Activated CD8-positive, alpha-beta T cell treated with anti-CD3 and anti-CD28 coated beads, Interleukin-2, amount 10 ng/mL, durations not matched to agents 7 days and 5 days (primary cell): ENCODE results near the gene MSI2. TPM values are rescaled to one million over a fixed set of nuclear protein-coding genes. Genes with fewer than 3 reads are reported as not detected.

ENCODE experiments used
- ATAC-seq: fragments of 150-1000 bp; cut with Tn5 transposase; one replicate; pipeline ENCODE4 v1.10.0; 2021; ENCODE audit warnings: moderate library complexity
- CTCF ChIA-PET: fragments of 350-600 bp; sonication (Branson Sonifier 250); formaldehyde crosslinking; loops from one replicate; lab custom pipeline; 2021; ENCODE audit warnings: antibody characterized with exemption; lab: Charles Lee
- POLR2A ChIA-PET: fragments of 350-600 bp; sonication (Branson Sonifier 250); formaldehyde crosslinking; loops from one replicate; lab custom pipeline; 2021; ENCODE audit warnings: antibody characterized with exemption; lab: Charles Lee
- DNase-seq: peaks from one replicate; pipeline ENCODE4 v3.0.0-alpha.2; 2020
- H3K27ac Mint-ChIP-seq: one replicate; pipeline ENCODE4 v1.8.0; 2021; ENCODE audit warnings: mild to moderate bottlenecking, mixed read lengths
- H3K27me3 Mint-ChIP-seq: one replicate; pipeline ENCODE4 v1.8.0; 2021; ENCODE audit warnings: low read depth, mixed read lengths
- H3K36me3 Mint-ChIP-seq: one replicate; pipeline ENCODE4 v1.8.0; 2021; ENCODE audit warnings: low read depth, mixed read lengths
- H3K4me1 Mint-ChIP-seq: one replicate; pipeline ENCODE4 v1.8.0; 2021; ENCODE audit warnings: low read depth, mixed read lengths
- H3K4me3 Mint-ChIP-seq: one replicate; pipeline ENCODE4 v1.8.0; 2021; ENCODE audit warnings: mild to moderate bottlenecking, mixed read lengths
- H3K9me3 Mint-ChIP-seq: one replicate; pipeline ENCODE4 v1.8.0; 2022; ENCODE audit warnings: mixed read lengths; ENCODE audit not compliant: insufficient read depth
- total RNA-seq, 2 experiments: library from RNA; stranded (reverse); gene quantifications; one replicate each; pipeline ENCODE4 v1.2.3, GENCODE V29; 2021

Gene MSI2
- total RNA-seq, 2 experiments from 2014 or later = 123 to 125 TPM

- Mint-ChIP-seq H3K27ac (no peak overlapping the region), H3K4me1 (peaks cover 2% of the 10 kb centered on the region), H3K4me3 (no peak overlapping the region), H3K27me3 (no peaks in the 10 kb centered on the region), H3K36me3 (peaks cover 1% of the 10 kb centered on the region), H3K9me3 (no peaks in the 10 kb centered on the region)
- DNase-seq (no peak), ATAC-seq (no peak)
- ChIA-PET POLR2A (no interaction called here), CTCF (interaction anchor here (0.7 to 3.2 kb wide), 2 partner anchors 20 to 23 kb away, joined by 3 to 10 read pairs; no protein-coding TSS in a partner anchor)
Measured at GRCh38 chr17:57577751-57578607, 321.7 kb downstream of the MSI2 start.

- no peak overlapping the region for H3K27ac Mint-ChIP-seq
- no peaks in the 10 kb centered on the region for H3K9me3 Mint-ChIP-seq
- POLR2A ChIA-PET = no interaction called here
- DNase-seq (no peak), ATAC-seq (no peak)
- CTCF ChIA-PET = interaction anchor here (3.2 kb wide), 1 partner anchor 19 kb away, joined by 10 read pairs; no protein-coding TSS in a partner anchor
- no peak overlapping the region for H3K4me3 Mint-ChIP-seq
- peaks cover 2% of the 10 kb centered on the region for H3K4me1 Mint-ChIP-seq
- H3K27me3 Mint-ChIP-seq = no peaks in the 10 kb centered on the region
- H3K36me3 Mint-ChIP-seq = peaks cover 1% of the 10 kb centered on the region
Measured at GRCh38 chr17:57578608-57579225, 322.4 kb downstream of the MSI2 start.

GRCh38 chr17:57579245-57579644, 322.9 kb downstream of the MSI2 start:
- DNase-seq (no peak), ATAC-seq (no peak)
- POLR2A ChIA-PET = no interaction called here
- Mint-ChIP-seq H3K4me1 (peaks cover 2% of the 10 kb centered on the region), H3K36me3 (peaks cover 1% of the 10 kb centered on the region), H3K4me3 (no peak overlapping the region), H3K9me3 (no peaks in the 10 kb centered on the region), H3K27ac (no peak overlapping the region), H3K27me3 (no peaks in the 10 kb centered on the region)
- CTCF ChIA-PET = interaction anchor here (3.2 kb wide), 1 partner anchor 19 kb away, joined by 10 read pairs; no protein-coding TSS in a partner anchor

GRCh38 chr17:57580055-57580739, 323.9 kb downstream of the MSI2 start:
- H3K4me3 Mint-ChIP-seq = no peak overlapping the region
- ATAC-seq = no peak
- H3K27ac Mint-ChIP-seq = no peak overlapping the region
- CTCF ChIA-PET = interaction anchor here (3.2 kb wide), 1 partner anchor 18 kb away, joined by 10 read pairs; no protein-coding TSS in a partner anchor
- no peak for DNase-seq
- H3K36me3 Mint-ChIP-seq = peaks cover 1% of the 10 kb centered on the region
- H3K27me3 Mint-ChIP-seq = no peaks in the 10 kb centered on the region
- H3K9me3 Mint-ChIP-seq = no peaks in the 10 kb centered on the region
- POLR2A ChIA-PET = no interaction called here
- peaks cover 2% of the 10 kb centered on the region for H3K4me1 Mint-ChIP-seq

- Mint-ChIP-seq H3K4me3 (no peak overlapping the region), H3K36me3 (peaks cover 1% of the 10 kb centered on the region), H3K27me3 (no peaks in the 10 kb centered on the region), H3K27ac (no peak overlapping the region), H3K4me1 (peaks cover 2% of the 10 kb centered on the region), H3K9me3 (no peaks in the 10 kb centered on the region)
- POLR2A ChIA-PET = no interaction called here
- CTCF ChIA-PET = interaction anchor here (1.4 to 2.0 kb wide), 2 partner anchors 14 to 339 kb away, joined by 6 to 7 read pairs; no protein-coding TSS in a partner anchor
- DNase-seq = no peak
- no peak for ATAC-seq
Measured at GRCh38 chr17:57582881-57583756, 326.8 kb downstream of the MSI2 start.

GRCh38 chr17:57584050-57584551, 327.8 kb downstream of the MSI2 start:
- Mint-ChIP-seq H3K36me3 (peaks cover 1% of the 10 kb centered on the region), H3K4me3 (no peak overlapping the region), H3K9me3 (no peaks in the 10 kb centered on the region), H3K27me3 (no peaks in the 10 kb centered on the region), H3K27ac (no peak overlapping the region), H3K4me1 (peaks cover 4% of the 10 kb centered on the region)
- CTCF ChIA-PET = interaction anchor here (1.4 to 2.0 kb wide), 2 partner anchors 14 to 340 kb away, joined by 6 to 7 read pairs; no protein-coding TSS in a partner anchor
- DNase-seq = no peak
- no peak for ATAC-seq
- POLR2A ChIA-PET = no interaction called here

GRCh38 chr17:57585341-57586195, 329.2 kb downstream of the MSI2 start:
- Mint-ChIP-seq H3K27ac (no peak overlapping the region), H3K36me3 (peaks cover 6% of the 10 kb centered on the region), H3K27me3 (no peaks in the 10 kb centered on the region), H3K4me1 (peaks cover 2% of the 10 kb centered on the region), H3K4me3 (no peak overlapping the region), H3K9me3 (no peaks in the 10 kb centered on the region)
- ChIA-PET POLR2A (no interaction called here), CTCF (interaction anchor here (0.6 to 2.8 kb wide), 6 partner anchors 12 to 103 kb away, joined by 3 to 11 read pairs (median 3); no protein-coding TSS in a partner anchor)
- no peak for ATAC-seq
- no peak for DNase-seq

GRCh38 chr17:57586196-57586740, 329.9 kb downstream of the MSI2 start:
- ATAC-seq = no peak
- ChIA-PET POLR2A (no interaction called here), CTCF (interaction anchor here (1.1 to 2.8 kb wide), 3 partner anchors 11 to 86 kb away, joined by 3 to 11 read pairs (median 8); no protein-coding TSS in a partner anchor)
- Mint-ChIP-seq H3K36me3 (peaks cover 6% of the 10 kb centered on the region), H3K27ac (no peak overlapping the region), H3K9me3 (no peaks in the 10 kb centered on the region), H3K27me3 (no peaks in the 10 kb centered on the region), H3K4me3 (no peak overlapping the region), H3K4me1 (peaks cover 2% of the 10 kb centered on the region)
- DNase-seq = no peak

GRCh38 chr17:57586742-57587141, 330.4 kb downstream of the MSI2 start:
- DNase-seq (no peak), ATAC-seq (no peak)
- H3K27me3 Mint-ChIP-seq = no peaks in the 10 kb centered on the region
- POLR2A ChIA-PET = no interaction called here
- no peak overlapping the region for H3K27ac Mint-ChIP-seq
- no peak overlapping the region for H3K4me3 Mint-ChIP-seq
- H3K4me1 Mint-ChIP-seq = peaks cover 2% of the 10 kb centered on the region
- H3K36me3 Mint-ChIP-seq = peaks cover 4% of the 10 kb centered on the region
- CTCF ChIA-PET = interaction anchor here (1.1 to 3.8 kb wide), 4 partner anchors 11 to 85 kb away, joined by 3 to 21 read pairs (median 10); no protein-coding TSS in a partner anchor
- no peaks in the 10 kb centered on the region for H3K9me3 Mint-ChIP-seq
